Hippocampal formation (tissue), 2 donors: ENCODE data around the gene MAP2K2.

Experiments used
- DNase-seq, 2 donors: peaks; one replicate each; lab custom pipeline; 2025; lab: John Stamatoyannopoulos, UW

The MAP2K2 gene

DNA sequence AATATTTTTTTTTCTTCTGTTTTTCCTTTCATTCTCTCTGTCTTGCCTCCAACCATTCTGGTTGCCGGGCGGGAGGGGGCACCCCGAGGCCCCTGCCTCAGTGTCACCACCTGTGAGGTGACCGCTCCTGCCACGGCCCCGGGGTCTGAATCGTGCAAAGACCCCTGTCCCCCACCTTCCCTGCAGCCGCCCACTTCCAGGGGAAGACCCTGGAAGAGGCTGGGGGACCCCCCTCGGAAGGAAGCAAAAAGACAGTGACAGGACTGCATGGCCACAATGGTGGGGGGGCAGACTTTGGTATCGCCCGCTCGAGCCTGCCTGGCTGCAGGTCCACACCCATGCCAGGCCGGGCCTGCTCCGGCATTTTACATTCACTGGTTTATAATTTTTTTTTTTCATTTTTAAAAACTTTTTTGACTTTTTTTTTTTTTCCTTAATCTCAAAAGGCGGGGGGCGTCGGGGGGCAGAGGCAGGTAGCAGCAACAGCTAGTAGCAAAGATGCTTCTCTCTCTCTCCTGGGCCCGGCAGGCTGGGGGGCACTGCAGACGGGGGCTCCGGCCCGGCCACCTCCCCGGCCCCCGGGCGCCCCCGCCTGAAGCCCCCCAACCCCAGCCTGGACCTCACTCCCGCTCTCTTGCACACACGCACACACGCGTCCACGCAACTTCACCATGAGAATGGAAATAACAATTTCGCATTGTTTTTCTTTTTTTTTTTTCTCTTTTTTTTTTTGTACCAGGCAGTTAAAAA is 79.8 kb downstream of the MAP2K2 start:
- no peak for DNase-seq

DNA sequence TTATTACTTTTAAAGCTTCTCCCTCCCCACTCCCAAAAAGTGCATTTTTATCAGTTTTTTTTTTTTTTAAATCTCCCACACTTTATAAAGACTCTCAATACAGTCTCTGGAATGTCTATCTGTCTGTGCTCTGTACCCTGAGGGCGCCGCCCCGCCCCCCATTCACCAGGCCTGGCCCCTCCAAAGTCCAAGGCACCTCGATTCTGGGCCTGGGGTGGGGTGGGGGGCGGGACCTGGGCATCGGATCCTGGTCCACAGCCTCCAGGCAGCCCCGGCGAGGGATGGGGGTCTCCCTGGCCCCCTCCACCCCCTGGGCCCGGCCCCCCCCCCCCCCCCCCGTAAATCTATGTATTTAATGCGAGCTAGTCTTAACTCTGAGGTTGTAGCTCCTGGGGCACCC is 80.5 kb downstream of the MAP2K2 start:
- DNase-seq: no peak

DNA sequence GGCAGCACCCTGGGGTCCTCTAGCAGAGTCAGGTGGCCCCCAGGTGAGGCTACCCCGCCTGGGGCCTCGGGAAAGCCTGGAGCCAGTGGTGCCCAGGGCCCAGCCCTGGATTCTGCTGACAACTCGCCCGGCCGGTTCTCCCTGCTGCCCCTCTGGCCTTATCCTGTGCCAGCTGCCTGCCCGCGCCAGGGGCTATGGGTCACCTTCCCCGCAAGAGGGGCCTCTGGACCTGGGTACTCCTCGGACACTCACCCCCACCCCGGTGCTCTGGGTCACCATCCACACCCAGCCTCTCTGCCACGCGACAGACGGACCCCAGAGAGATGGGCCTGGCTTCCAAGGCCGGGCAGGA is 81.2 kb downstream of the MAP2K2 start:
- DNase-seq: no peak

DNA sequence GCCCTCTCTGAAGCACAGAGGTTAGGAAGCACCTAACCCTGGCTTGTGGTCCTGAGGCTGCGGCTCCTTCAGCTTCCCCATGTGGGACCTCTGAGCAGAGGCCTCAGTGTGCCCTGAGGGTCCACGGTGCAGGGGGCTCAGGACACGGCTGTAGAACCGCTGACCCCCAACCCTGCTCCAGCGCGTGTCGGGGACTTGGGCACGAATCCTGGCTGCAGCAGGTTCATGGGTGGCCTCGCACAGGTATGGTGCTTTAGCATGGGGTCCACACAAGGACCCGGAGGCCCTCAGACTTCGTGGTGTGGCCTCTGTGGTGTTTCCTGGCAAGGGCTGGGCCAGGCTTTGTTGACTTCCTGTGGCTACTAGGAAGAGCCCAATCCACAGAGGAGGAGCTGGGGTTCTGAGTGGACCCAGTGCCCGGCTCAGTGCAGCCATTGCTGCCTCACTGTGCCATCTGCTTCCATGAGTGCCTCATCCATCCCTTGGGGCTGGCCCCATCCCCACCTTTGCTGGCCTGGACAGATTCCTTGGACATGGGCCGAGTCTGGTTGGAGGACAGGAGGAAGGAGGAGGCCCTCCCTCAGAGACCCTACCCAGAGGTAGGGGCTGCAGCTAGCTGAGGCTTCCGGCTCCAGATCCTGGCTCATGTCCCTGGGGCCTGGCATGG is 81.7 kb downstream of the MAP2K2 start:
- DNase-seq: no peak
